Keratinocyte (primary cell): ENCODE results near the gene CXXC5. TPM values are rescaled to one million over a fixed set of nuclear protein-coding genes. Genes with fewer than 3 reads are reported as not detected.

Source experiments
- DNase-seq: peaks from one replicate; pipeline ENCODE4 v3.0.0-alpha.2; 2011; ENCODE audit warnings: low read depth, missing footprints, low spot score
- FAIRE-seq: peaks from 2 replicates; lab custom pipeline; 2011; peaks lifted over from hg19 to GRCh38; lab: Jason Lieb, UNC
- H2AFZ ChIP-seq: 2 replicates; pipeline ENCODE4 v1.6.0; 2012; ENCODE audit warnings: low read length, control low read depth, inconsistent platforms; ENCODE audit not compliant: control insufficient read depth
- H3K27ac ChIP-seq: 2 replicates; pipeline ENCODE4 v1.5.1; 2011; ENCODE audit warnings: low read length; ENCODE audit not compliant: control insufficient read depth, insufficient read depth
- H3K27me3 ChIP-seq: 3 replicates; pipeline ENCODE4 v1.6.0; 2011; ENCODE audit warnings: low read length; ENCODE audit not compliant: control insufficient read depth, insufficient read depth; ENCODE audit errors: extremely low read depth
- H3K36me3 ChIP-seq, 2 experiments: 2 replicates in 1 of 2; 3 replicates in 1 of 2; pipeline ENCODE4 v1.5.1; 2011; ENCODE audit warnings: low read length in 2 of 2, mild to moderate bottlenecking in 1 of 2; ENCODE audit not compliant: control insufficient read depth in 2 of 2, insufficient read depth in 2 of 2; ENCODE audit errors: extremely low read depth in 1 of 2
- H3K4me1 ChIP-seq: 3 replicates; pipeline ENCODE4 v1.5.1; 2011; ENCODE audit warnings: low read length; ENCODE audit not compliant: control insufficient read depth, insufficient read depth; ENCODE audit errors: extremely low read depth
- H3K4me2 ChIP-seq: 3 replicates; pipeline ENCODE4 v1.6.0; 2011; ENCODE audit warnings: low read depth, low read length; ENCODE audit not compliant: control insufficient read depth, insufficient read depth; ENCODE audit errors: extremely low read depth
- H3K4me3 ChIP-seq, 3 experiments: fragments of 200-600 bp in 1 of 3; sonication (generic) in 1 of 3; 2 replicates in 2 of 3; 3 replicates in 1 of 3; pipeline ENCODE4 v1.5.1; 2011 to 2016; ENCODE audit warnings: low read length in 3 of 3, mild to moderate bottlenecking in 3 of 3, control low read depth in 2 of 3, inconsistent platforms in 1 of 3, low read depth in 1 of 3, mixed read lengths in 1 of 3, mixed run types in 1 of 3, moderate library complexity in 1 of 3; ENCODE audit not compliant: control insufficient read depth in 2 of 3, insufficient read depth in 2 of 3; ENCODE audit errors: extremely low read depth in 1 of 3
- H3K79me2 ChIP-seq: 2 replicates; pipeline ENCODE4 v1.6.0; 2012; ENCODE audit warnings: low read length; ENCODE audit not compliant: control insufficient read depth, insufficient read depth
- H3K9ac ChIP-seq: 3 replicates; pipeline ENCODE4 v1.6.0; 2011; ENCODE audit warnings: low read length; ENCODE audit not compliant: control insufficient read depth, insufficient read depth; ENCODE audit errors: extremely low read depth
- H3K9me1 ChIP-seq: 3 replicates; pipeline ENCODE4 v1.6.0; 2011; ENCODE audit warnings: low read length; ENCODE audit not compliant: control insufficient read depth, insufficient read depth; ENCODE audit errors: extremely low read depth
- H3K9me3 ChIP-seq: 2 replicates; pipeline ENCODE4 v1.5.1; 2012; ENCODE audit warnings: low read depth, low read length; ENCODE audit not compliant: control insufficient read depth
- H4K20me1 ChIP-seq: 3 replicates; pipeline ENCODE4 v1.6.0; 2011; ENCODE audit warnings: low read length; ENCODE audit not compliant: control insufficient read depth, insufficient read depth; ENCODE audit errors: extremely low read depth
- EZH2 ChIP-seq: IDR thresholded peaks from one replicate; pipeline ENCODE4 v1.6.1; 2012; ENCODE audit warnings: inconsistent platforms, mild to moderate bottlenecking, low read length, moderate library complexity
- dilution Hi-C: fragments of 300-500 bp; cut with MboI; formaldehyde crosslinking; loops from one replicate; pipeline ENCODE4 v1.7.0; 2020; ENCODE audit warnings: low sequenced_read_pairs; ENCODE audit not compliant: extremely low pct_ligation_motif_present
- polyA plus RNA-seq, 5 experiments: library from polyadenylated mRNA; depleted of rRNA in 3 of 5; stranded (reverse) in 3 of 5; stranded (forward) in 1 of 5; unstranded in 1 of 5; fragments of >200 nt; gene quantifications; 1 replicate in 1 of 5; 2 replicates in 3 of 5; 3 replicates in 1 of 5; pipeline versions ENCODE4 v1.2.1 to v1.2.3, GENCODE V29; 2011 to 2012; ENCODE audit warnings: missing spikeins in 2 of 5, low read depth in 1 of 5, low replicate concordance in 1 of 5
- TF ChIP-seq, protein P1 (sequence below), 3 experiments: IDR thresholded peaks in 1 of 3; conservative IDR thresholded peaks in 1 of 3; optimal IDR thresholded peaks in 1 of 3; 2 replicates in 2 of 3; 3 replicates in 1 of 3; pipeline versions ENCODE3 to v1.5.1; 2011; ENCODE audit warnings: low read length in 3 of 3, mild to moderate bottlenecking in 3 of 3, moderate library complexity in 2 of 3, control low read depth in 1 of 3, inconsistent platforms in 1 of 3; ENCODE audit not compliant: insufficient read depth in 2 of 3; ENCODE audit errors: extremely low read depth in 1 of 3

The CXXC5 gene
- polyA plus RNA-seq, 1 donor (not counting 4 experiments of a cell fraction or from before 2014, with no cell fraction given): 1.0 TPM

DNA sequence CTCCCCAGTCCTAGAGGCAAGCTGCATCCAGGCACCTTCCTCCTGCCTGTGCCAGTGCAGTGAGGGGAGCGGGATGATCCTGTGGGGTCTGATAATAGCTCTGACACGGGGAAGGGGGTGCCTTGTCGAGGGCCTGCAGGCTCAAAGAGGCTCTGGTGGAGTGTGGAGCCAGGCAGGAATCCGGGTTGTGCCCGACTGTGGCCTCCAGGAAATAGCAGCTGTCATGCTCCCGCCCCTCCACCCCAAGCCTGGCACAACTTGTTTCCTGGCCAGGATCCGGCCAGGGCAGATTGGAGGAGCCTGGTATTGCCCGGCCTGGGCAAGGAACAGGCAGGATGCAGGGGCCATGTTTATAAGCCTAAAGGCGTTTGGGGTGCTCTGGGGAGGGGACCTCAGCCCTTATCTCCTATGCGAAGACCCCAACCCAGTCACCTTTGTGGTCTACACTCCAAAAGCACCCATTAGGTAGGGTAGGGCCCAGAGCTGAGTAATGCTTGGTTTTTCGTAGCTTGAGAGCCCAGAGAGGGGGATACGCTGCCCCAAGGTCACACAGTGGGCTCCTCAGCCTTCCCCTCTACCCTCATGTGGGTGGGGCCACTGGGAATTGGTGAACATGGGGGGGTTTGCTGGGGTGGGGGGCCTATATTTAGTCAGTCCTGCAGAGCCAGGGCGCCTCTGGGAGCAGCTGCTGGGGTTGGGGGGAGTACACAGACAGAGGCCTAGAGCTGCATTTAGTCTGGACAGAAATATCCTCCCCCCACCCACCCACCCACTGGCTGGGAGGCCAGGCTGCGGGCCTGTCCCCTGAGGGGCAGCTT lies 12.2 kb downstream of the CXXC5 start:
- dilution Hi-C loops: no loop called here
- Histone ChIP-seq H3K27me3 (no peaks in the 10 kb centered on the region), H3K79me2 (no peaks in the 10 kb centered on the region), H3K4me3 (no peak overlapping the region), H3K36me3 (no peaks in the 10 kb centered on the region), H3K4me1 (peaks cover 17% of the 10 kb centered on the region), H3K9me1 (no peaks in the 10 kb centered on the region), H4K20me1 (no peaks in the 10 kb centered on the region), H3K9ac (peak overlapping the region; percentile 60), H3K9me3 (no peaks in the 10 kb centered on the region), H2AFZ (peak overlapping the region; percentile 73), H3K27ac (peak overlapping the region; percentile 77), H3K4me2 (peak overlapping the region; percentile 69)
- no peak for TF ChIP-seq EZH2
- TF ChIP-seq, protein P1, sequence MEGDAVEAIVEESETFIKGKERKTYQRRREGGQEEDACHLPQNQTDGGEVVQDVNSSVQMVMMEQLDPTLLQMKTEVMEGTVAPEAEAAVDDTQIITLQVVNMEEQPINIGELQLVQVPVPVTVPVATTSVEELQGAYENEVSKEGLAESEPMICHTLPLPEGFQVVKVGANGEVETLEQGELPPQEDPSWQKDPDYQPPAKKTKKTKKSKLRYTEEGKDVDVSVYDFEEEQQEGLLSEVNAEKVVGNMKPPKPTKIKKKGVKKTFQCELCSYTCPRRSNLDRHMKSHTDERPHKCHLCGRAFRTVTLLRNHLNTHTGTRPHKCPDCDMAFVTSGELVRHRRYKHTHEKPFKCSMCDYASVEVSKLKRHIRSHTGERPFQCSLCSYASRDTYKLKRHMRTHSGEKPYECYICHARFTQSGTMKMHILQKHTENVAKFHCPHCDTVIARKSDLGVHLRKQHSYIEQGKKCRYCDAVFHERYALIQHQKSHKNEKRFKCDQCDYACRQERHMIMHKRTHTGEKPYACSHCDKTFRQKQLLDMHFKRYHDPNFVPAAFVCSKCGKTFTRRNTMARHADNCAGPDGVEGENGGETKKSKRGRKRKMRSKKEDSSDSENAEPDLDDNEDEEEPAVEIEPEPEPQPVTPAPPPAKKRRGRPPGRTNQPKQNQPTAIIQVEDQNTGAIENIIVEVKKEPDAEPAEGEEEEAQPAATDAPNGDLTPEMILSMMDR (optimal IDR thresholded peaks at IDR 0.05 in 1 of 3, IDR thresholded peaks at IDR 0.05 in 1 of 3, conservative IDR thresholded peaks at IDR 0.05 in 1 of 3; ENCODE audit: extremely low read depth in 1 of 3, insufficient read depth in 2 of 3, low read length in 3 of 3): no peak
- DNase-seq (no peak), FAIRE-seq (peak; percentile 26)

DNA sequence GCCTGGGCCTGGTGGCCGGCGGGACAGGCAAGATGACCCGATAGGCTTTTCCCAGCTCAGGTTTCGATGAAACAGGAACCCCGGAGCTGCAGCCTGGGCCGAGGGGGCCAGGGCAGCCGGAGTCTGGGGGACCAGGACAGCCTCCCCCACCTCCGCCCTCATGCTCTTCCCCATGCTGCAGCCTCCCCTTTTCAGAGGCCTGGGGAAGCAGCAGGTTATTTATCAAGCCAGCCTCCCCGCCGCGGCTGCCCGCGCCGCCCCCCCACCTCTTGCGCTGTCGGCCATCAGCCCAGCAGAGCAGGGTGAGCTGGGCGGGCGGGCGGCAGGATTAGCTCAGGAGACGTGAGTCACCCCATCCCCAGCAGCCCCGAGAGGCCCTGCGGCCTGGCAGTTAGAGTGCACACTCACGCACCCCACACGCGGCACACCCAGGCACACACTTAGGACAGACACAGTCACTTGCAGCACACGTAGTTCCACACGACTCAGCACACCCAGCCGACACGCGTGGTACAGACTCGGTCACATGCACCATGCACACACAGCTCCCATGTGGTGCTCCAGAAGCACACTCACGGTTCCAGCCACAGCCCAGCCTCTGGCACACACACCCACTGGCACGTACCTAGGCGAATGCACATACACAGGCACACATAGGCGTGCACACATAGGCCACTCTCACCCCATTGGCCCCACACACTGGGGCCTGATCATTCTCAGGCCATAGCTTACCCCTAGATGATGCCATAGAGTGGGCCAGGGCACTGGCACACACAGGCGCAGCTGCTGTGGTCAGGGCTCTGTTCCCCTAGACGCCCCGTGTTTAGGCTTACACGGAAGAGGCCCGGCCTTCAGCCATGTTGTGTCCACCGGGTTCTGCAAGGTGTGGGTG lies 13.0 kb downstream of the CXXC5 start:
- Histone ChIP-seq H3K27me3 (no peaks in the 10 kb centered on the region), H3K9ac (peak overlapping the region; percentile 60), H3K4me2 (peak overlapping the region; percentile 27), H3K9me1 (no peaks in the 10 kb centered on the region), H3K79me2 (no peaks in the 10 kb centered on the region), H2AFZ (peak overlapping the region; percentile 80), H3K4me1 (peaks cover 17% of the 10 kb centered on the region), H4K20me1 (no peaks in the 10 kb centered on the region), H3K27ac (peak overlapping the region; percentile 77), H3K9me3 (no peaks in the 10 kb centered on the region), H3K4me3 (peak overlapping the region in 1 of 3 experiments; percentile 2), H3K36me3 (no peaks in the 10 kb centered on the region)
- peak; percentile 56 for FAIRE-seq
- TF ChIP-seq, protein P1 (optimal IDR thresholded peaks at IDR 0.05 in 1 of 3, IDR thresholded peaks at IDR 0.05 in 1 of 3, conservative IDR thresholded peaks at IDR 0.05 in 1 of 3; ENCODE audit: extremely low read depth in 1 of 3, insufficient read depth in 2 of 3, low read length in 3 of 3): no peak
- no peak for TF ChIP-seq EZH2
- dilution Hi-C loops: no loop called here
- DNase-seq: peak; percentile 83
